22Rv1 (cell line): ENCODE data around the gene RFX3.

Experiments used
- H3K27ac ChIP-seq: fragments of 450-650 bp; 2 replicates; pipeline ENCODE4 v1.5.1; 2017
- CTCF ChIP-seq: fragments of 450-650 bp; IDR thresholded peaks from 2 replicates; pipeline ENCODE4 v1.5.1; 2017; ENCODE audit warnings: mild to moderate bottlenecking
- ZFX ChIP-seq: fragments of 450-650 bp; IDR thresholded peaks from 2 replicates; pipeline ENCODE4 v1.6.1; 2017; ENCODE audit warnings: antibody characterized with exemption, borderline replicate concordance

Gene RFX3

GRCh38 chr9:3477236-3477834 lies 48.5 kb downstream of the RFX3 start:
- H3K27ac ChIP-seq, result no peak overlapping the region
- TF ChIP-seq CTCF (no peak), ZFX (no peak)

- TF ChIP-seq ZFX, result no peak
- no peak for TF ChIP-seq CTCF
- H3K27ac ChIP-seq, result no peak overlapping the region
Observed at GRCh38 chr9:3475300-3476020, 50.3 kb downstream of the RFX3 start.

GRCh38 chr9:3474821-3475220 lies 51.0 kb downstream of the RFX3 start:
- TF ChIP-seq CTCF, result no peak
- TF ChIP-seq ZFX, result no peak
- H3K27ac ChIP-seq, result no peak overlapping the region

- H3K27ac ChIP-seq, result no peak overlapping the region
- TF ChIP-seq CTCF, result no peak
- no peak for TF ChIP-seq ZFX
Observed at GRCh38 chr9:3473405-3473804, 52.4 kb downstream of the RFX3 start.

- TF ChIP-seq ZFX, result no peak
- TF ChIP-seq CTCF, result no peak
- H3K27ac ChIP-seq, result no peak overlapping the region
Observed at GRCh38 chr9:3471883-3472282, 53.9 kb downstream of the RFX3 start.

GRCh38 chr9:3468421-3469205 lies 57.2 kb downstream of the RFX3 start:
- H3K27ac ChIP-seq, result no peak overlapping the region
- TF ChIP-seq CTCF (no peak), ZFX (no peak)
